Measurements from ENCODE around the gene CLN3.
"Not testable (repeated sequence)": the region's sequence is repeated elsewhere in the genome, so short reads cannot be mapped to it uniquely, and the experiment has no call there.

The CLN3 gene

GRCh38 chr16:28513484-28514181 lies 21.8 kb upstream of the CLN3 start:
- DNase-seq: no peak

- no peak for DNase-seq
These were observed 20.2 kb upstream of the CLN3 start for GRCh38 chr16:28511801-28512789.

- no peak for DNase-seq
These were observed 19.2 kb upstream of the CLN3 start for GRCh38 chr16:28511031-28511430.

- DNase-seq: no peak
These were observed 13.7 kb upstream of the CLN3 start for GRCh38 chr16:28505489-28506137.

- DNase-seq: no peak
These were observed 13.0 kb upstream of the CLN3 start for GRCh38 chr16:28504707-28505404.

- DNase-seq: no peak
These were observed 11.8 kb upstream of the CLN3 start for GRCh38 chr16:28503470-28504259.

- DNase-seq: no peak
These were observed 10.4 kb upstream of the CLN3 start for GRCh38 chr16:28502290-28502689.

- no peak for DNase-seq
These were observed 9.7 kb upstream of the CLN3 start for GRCh38 chr16:28501258-28502232.

- not testable (repeated sequence) for DNase-seq
These were observed 8.8 kb upstream of the CLN3 start for GRCh38 chr16:28500476-28501180.

- no peak for DNase-seq
These were observed 8.0 kb upstream of the CLN3 start for GRCh38 chr16:28499854-28500253.

GRCh38 chr16:28498666-28499381 lies 7.0 kb upstream of the CLN3 start:
- no peak for DNase-seq

- no peak for DNase-seq
These were observed 6.2 kb upstream of the CLN3 start for GRCh38 chr16:28497861-28498599.

- no peak for DNase-seq
These were observed 5.5 kb upstream of the CLN3 start for GRCh38 chr16:28497386-28497785.

GRCh38 chr16:28496844-28497243 lies 5.0 kb upstream of the CLN3 start:
- DNase-seq: no peak

- DNase-seq: no peak
These were observed 4.2 kb upstream of the CLN3 start for GRCh38 chr16:28495795-28496749.

GRCh38 chr16:28495098-28495793 lies 3.4 kb upstream of the CLN3 start:
- DNase-seq: no peak

Data from amniotic stem cell (primary cell).